Activated CD8-positive, alpha-beta memory T cell treated with anti-CD3 and anti-CD28 coated beads for 36 hours (primary cell): ENCODE data around the gene TMEM143. TPM values are rescaled to one million over a fixed set of nuclear protein-coding genes. Genes with fewer than 3 reads are reported as not detected.
"Not testable (repeated sequence)": the region's sequence is repeated elsewhere in the genome, so short reads cannot be mapped to it uniquely, and the experiment has no call there.

Experiments
- CTCF ChIA-PET: fragments of 350-600 bp; sonication (Branson Sonifier 250); formaldehyde crosslinking; loops from one replicate; lab custom pipeline; 2021; ENCODE audit warnings: antibody characterized with exemption; lab: Charles Lee
- POLR2A ChIA-PET: fragments of 350-600 bp; sonication (Branson Sonifier 250); formaldehyde crosslinking; loops from one replicate; lab custom pipeline; 2021; ENCODE audit warnings: antibody characterized with exemption; lab: Charles Lee
- total RNA-seq, 2 experiments: library from RNA; stranded (reverse); gene quantifications; one replicate each; pipeline ENCODE4 v1.2.3, GENCODE V29; 2021

The TMEM143 gene
- total RNA-seq, 2 experiments from 2014 or later = 12.7 to 14.1 TPM

DNA sequence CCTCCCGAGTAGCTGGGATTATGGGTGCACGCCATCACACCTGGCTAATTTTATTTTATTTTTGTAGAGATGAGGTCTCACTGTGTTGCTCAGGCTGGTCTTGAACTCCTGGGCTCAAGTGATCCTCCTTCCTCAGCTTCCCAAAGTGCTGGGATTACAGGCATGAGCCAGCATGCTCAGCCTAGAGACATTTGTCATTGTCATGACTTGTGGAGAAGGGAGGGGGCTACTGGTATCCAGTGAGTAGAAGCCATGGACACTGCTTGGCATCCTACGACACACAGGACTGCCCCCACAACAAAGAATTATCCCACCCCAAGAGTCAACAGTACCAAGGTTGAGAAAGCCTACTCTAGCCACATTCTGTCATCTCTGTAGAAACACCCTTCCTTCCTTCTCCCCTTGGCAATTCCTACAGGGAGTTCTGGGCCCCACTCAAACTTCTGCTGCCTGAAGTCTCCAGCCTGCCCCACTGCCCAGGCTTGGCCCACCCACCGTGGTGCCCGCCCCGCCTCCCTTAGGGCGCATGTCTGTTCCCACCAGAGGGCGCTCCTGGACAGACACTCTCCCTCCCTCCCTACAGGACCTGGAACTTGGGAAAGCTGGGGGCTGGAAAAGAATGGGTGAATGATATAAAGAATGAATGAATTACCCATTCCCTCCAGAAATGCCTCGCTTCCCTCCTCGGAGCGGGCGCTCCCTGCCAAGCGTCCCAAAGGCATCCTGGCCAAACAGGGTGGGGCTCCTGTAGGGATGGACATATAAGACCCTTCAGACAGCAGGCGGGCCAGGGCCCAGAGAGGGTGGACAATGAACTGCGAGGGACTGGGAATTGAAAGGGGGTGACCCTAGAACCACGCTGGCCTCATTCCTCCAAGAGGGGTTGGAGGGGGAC lies 43.8 kb downstream of the TMEM143 start:
- POLR2A ChIA-PET = interaction anchor here (0.6 kb wide), 1 partner anchor 15 kb away, joined by 3 read pairs; no protein-coding TSS in a partner anchor
- CTCF ChIA-PET = interaction anchor here (1.3 to 10.6 kb wide), 4 partner anchors 10 to 314 kb away, joined by 3 to 120 read pairs (median 8); no protein-coding TSS in a partner anchor

- ChIA-PET CTCF (interaction anchor here (0.9 to 10.6 kb wide), 3 partner anchors 11 to 77 kb away, joined by 3 to 120 read pairs (median 5); no protein-coding TSS in a partner anchor), POLR2A (interaction anchor here (0.6 kb wide), 2 partner anchors 202 to 353 kb away, joined by 3 read pairs; no protein-coding TSS in a partner anchor)
These were observed 45.3 kb downstream of the TMEM143 start for GRCh38 chr19:48318286-48318987.

DNA sequence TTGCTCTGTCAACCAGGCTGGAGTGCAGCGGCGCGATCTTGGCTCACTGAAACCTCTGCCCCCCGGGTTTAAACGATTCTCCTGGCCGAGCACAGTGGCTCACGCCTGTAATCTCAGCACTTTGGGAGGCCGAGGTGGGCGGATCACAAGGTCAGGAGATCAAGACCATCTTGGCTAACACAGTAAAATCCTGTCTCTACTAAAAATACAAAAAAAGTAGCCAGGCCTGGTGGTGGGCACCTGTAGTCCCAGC lies 46.1 kb downstream of the TMEM143 start:
- ChIA-PET POLR2A (interaction anchor here (0.6 kb wide), 1 partner anchor 202 kb away, joined by 3 read pairs; no protein-coding TSS in a partner anchor), CTCF (interaction anchor here (0.9 to 10.6 kb wide), 3 partner anchors 12 to 78 kb away, joined by 3 to 120 read pairs (median 5); no protein-coding TSS in a partner anchor)

GRCh38 chr19:48315712-48316111 lies 48.0 kb downstream of the TMEM143 start:
- CTCF ChIA-PET = interaction anchor here (0.7 to 3.4 kb wide), 2 partner anchors 18 to 24 kb away, joined by 3 to 17 read pairs; no protein-coding TSS in a partner anchor

GRCh38 chr19:48311384-48311783 lies 52.4 kb downstream of the TMEM143 start:
- ChIA-PET POLR2A (no interaction called here), CTCF (interaction anchor here (1.1 kb wide), 1 partner anchor 80 kb away, joined by 3 read pairs; the partner anchor contains the start of gene KDELR1)

More at GRCh38 chr19:48315712-48316111, 48.0 kb downstream of the TMEM143 start:
- POLR2A ChIA-PET = no interaction called here

DNA sequence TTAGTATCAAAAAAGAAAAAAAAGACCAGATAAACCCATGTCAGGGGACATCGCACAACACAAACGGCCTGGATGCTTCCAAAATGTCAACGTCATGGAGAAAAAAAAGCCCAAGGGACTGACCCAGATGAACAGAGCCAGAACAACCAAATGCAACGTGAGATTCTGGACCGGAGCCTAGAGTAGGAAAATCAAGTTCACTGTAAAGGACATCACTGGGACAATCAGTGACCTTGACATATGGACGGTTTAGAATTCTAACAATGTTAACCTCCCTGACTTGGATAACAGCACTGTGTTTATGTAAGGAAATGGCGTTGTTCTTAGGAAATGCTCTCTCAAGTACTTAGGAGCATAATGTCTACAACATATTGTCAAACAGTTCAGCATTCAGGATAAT lies 53.5 kb downstream of the TMEM143 start:
- ChIA-PET CTCF (interaction anchor here (1.1 kb wide), 1 partner anchor 81 kb away, joined by 3 read pairs; the partner anchor contains the start of gene KDELR1), POLR2A (no interaction called here)

DNA sequence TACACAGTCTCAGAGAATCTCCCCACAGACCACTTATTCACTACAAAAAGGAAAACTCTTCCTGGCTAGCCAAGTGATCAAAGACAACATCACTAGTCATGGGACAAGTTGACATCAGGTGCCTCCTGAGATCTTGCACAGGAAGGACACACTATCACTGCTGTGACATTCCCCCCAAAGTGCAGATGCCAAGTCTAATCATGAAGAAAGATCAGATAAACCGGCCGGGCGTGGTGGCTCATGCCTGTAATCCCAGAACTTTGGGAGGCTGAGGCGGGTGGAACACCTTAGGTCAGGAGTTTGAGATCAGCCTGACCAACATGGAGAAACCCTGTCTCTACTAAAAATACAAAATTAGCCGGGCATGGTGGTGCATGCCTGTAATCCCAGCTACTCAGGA lies 54.0 kb downstream of the TMEM143 start:
- POLR2A ChIA-PET, CTCF ChIA-PET: not testable (repeated sequence)

DNA sequence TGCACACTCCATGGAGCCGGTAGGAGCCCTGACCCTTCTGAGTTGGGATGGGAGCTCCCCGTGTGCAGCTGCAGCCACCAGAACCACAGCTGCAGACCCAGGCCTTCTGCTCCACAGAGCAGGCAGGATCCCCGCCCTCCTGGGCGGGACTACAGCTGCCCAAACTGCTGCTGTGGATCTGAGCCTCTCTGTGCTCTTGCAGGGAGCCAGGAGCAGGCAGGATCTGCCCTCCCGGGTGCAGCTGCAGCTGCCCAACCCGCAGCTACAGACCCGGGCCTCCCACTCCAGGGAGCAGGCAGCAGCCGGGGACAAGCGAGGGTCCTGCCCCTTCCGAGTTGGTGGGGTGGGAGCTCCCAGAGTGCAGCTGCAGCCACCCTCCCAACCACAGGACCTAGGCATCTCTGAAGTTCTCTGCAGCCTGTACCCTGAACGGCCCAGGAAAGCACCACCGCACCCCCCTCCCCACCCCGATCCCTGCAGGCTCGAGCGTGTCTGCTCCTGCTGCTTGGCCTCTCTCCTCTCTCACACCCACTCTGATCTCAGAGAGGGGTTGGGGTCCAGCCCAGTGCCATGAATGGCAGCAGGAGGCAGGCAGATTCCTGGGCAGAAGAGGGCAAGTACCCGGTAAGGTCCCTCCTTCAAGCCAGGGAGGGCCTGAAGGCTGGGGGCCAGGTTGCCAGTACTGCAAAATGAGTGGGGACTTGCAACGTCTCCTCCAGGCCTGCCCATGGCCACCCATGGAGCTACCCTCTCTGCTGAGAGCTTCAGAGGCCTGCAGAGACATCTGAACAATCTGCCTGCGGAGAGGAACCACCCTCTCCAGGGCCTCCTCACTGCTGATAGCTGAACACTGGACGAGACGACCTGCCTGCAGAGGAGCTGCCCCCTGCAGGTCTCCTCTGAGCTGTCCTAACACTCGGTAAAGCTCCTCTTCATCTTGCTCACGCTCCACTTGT lies 54.8 kb downstream of the TMEM143 start:
- CTCF ChIA-PET = no interaction called here
- POLR2A ChIA-PET = no interaction called here

DNA sequence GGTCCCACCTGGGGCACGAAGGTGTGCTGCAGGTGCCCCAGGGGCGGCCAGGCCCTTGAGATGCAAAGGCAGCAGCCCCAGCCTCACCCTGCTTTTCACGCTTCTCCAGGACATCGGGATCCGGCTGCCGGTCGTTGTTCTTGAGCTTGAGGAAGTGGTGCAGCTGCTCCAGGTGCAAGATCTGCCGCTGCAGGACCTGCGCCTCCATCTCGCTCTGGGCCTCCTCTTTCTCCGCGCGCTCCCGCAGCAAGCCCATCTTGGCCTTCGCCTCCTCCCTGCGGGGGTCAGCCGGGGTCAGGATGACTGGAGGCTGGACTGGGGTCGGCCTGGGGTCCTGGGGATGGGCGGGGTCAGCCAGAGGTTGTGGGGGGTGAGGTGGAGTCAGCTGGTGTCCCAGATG lies 59.9 kb downstream of the TMEM143 start:
- ChIA-PET POLR2A (no interaction called here), CTCF (no interaction called here)

DNA sequence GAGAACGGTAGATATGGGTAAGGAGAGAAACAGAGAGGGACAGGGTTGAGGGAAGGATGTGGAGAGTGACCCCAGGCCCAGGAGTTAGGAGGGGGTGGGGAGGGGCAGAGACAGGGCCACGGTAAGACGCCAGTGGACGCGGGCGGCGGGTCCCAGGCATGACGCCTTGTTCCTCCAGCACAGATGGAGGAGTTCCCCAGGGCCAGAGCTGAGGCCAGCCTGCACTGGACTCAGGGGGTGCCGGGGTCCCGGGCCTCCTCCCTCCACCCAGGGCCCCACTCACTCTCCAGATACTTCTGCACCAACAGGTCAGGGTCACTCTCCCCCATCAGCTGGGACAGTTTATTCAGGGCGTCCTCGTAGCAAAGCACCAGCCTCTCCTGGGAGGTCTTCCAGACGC lies 60.4 kb downstream of the TMEM143 start:
- ChIA-PET POLR2A (no interaction called here), CTCF (no interaction called here)

- ChIA-PET POLR2A (no interaction called here), CTCF (no interaction called here)
These were observed 61.2 kb downstream of the TMEM143 start for GRCh38 chr19:48302600-48302959.

DNA sequence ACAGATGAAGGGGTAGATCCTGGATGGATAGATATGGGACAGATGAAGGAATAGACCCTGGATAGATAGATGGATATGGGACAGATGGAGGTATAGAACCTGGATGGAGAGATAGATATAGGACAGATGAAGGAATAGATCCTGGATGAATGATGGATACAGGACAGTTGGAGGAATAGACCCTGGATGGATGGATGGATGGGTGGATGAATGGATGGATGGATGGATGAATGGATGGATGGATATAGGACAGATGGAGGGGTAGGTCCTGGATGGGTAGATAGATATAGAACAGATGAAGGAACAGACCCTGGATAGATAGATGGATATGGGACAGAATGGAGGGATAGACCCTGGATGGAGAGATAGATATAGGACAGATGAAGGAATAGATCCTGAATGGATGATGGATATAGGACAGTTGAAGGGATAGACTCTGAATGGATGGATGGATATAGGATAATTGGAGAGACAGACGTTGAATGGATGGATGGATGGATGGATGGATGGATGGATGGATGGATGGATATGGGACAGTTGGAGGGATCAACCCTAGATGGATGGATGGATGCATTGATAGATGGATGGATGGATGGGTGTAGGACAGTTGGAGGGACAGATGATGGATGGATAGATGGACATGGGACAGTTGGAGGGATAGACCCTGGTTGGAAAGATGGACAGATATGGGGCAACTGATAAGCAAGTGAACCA lies 61.7 kb downstream of the TMEM143 start:
- CTCF ChIA-PET = no interaction called here
- POLR2A ChIA-PET = no interaction called here

DNA sequence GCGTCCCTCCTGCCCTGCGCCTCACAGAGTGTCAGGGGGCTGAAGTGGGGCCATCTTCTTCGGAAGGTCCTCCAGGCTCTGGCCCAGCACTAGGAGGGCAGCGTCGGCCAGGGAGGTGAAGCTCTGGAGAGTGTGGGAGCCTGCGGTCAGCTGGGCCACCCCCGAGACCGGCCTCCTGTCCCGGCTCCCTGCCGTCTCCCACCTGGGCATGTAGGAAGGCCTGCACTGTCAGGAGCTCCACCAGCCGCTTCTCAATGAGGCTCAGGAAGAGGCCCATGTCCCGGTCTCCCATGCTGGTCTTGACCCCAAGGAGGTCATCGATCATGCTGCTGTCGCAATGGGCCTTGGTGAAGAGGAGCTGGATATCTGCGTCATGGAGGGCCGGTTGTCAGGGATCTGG lies 65.8 kb downstream of the TMEM143 start:
- POLR2A ChIA-PET = no interaction called here
- CTCF ChIA-PET = interaction anchor here (1.1 kb wide), 1 partner anchor 14 kb away, joined by 3 read pairs; no protein-coding TSS in a partner anchor

DNA sequence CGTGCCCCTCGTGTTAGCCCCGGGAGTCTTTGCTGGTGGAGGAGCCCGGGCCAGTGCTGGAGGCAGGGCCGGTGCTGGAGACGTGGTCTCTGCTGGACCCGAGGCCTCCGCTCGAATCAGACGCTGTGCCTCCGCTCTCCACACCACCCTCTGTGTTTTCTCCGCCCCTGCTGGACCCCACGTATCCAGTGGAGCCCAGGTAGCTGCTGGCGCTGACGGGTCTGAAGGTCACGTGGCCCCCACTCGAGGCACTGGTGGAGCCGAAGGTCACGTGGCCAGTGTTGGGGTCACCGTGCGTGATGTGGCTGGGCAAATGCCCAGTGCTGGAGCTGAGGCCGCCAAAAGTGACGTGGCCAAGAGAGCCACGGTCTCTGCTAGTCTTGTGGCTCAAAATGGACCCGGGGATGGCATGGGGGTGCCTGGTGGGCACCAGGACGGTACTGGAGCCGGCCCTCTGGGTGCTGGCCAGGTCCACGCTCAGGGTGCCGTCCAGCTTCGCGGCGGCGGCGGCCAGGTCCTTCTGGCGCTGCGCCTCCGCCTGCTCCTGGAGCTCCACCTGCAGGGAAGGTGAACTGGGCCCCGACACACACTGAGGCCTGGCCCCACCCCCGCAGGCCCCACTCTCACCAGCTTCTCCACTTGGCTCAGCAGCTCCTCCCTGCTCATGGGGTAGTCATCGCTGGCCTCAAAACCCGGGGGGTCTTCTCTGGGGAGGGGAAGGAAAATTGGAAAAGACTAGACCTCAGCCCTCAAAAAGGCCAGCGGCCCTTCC lies 66.6 kb downstream of the TMEM143 start:
- ChIA-PET CTCF (interaction anchor here (1.1 kb wide), 1 partner anchor 15 kb away, joined by 3 read pairs; no protein-coding TSS in a partner anchor), POLR2A (no interaction called here)

DNA sequence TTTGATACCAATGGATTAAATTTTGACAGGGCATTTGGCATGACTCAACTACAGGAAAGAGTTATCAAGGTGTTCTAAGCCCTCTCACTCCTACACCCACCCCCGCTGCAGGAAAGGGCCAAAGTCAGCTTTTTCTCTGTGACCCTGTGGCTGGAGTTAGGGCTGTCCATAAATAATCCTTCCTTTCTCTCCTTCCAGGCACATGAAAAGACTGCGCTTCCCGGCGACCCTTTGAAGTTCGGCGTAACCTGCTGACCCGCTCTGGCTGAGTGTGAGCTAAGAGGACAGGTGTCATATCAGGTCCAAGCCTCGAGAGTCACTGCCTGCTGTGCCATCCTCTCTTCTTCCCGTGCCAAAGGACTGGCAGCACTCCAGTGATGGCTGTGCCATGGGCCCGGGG lies 68.3 kb downstream of the TMEM143 start:
- CTCF ChIA-PET = interaction anchor here (1.2 kb wide), 1 partner anchor 320 kb away, joined by 3 read pairs; no protein-coding TSS in a partner anchor
- POLR2A ChIA-PET = no interaction called here

DNA sequence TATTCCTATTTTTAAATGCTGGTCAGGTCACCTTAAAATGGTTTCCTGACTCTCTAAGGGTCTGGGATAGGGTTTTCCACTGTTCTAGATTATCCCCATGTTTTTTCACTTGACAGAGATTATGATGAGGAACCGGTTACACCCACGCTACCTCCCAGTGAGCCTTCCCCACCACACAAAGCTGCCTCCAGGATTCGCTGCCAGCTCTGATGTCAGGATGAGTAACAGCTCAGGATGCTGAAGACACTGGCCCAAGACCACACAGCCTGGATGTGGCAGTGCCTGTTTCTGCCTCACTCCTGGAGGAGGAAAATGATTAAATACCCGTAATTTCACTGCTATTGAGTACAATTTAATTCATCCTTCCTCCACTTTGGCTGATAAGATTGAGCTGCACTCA lies 70.9 kb downstream of the TMEM143 start:
- CTCF ChIA-PET = interaction anchor here (0.9 to 3.5 kb wide), 7 partner anchors 16 to 77 kb away, joined by 3 to 15 read pairs (median 4); no protein-coding TSS in a partner anchor
- POLR2A ChIA-PET = no interaction called here

DNA sequence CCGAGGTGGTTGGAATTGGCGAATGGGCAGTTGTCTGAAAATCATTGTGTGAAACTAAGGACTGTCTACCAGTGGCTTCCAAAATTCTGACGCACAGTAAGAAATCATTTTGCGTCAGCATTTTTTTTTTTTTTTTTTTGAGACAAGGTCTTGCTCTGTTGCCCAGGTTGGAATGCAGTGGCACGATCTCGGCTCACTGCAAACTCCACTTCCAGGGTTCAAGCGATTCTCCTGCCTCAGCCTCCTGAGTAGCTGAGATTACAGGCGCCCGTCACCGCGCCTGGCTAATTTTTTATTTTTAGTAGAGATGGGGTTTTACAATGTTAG lies 72.3 kb downstream of the TMEM143 start:
- CTCF ChIA-PET = interaction anchor here (0.6 to 3.5 kb wide), 7 partner anchors 23 to 88 kb away, joined by 3 to 15 read pairs (median 4); no protein-coding TSS in a partner anchor
- POLR2A ChIA-PET = not testable (repeated sequence)
